ENCODE results near the gene BAZ1B.
"Not testable (repeated sequence)": the region's sequence is repeated elsewhere in the genome, so short reads cannot be mapped to it uniquely, and the experiment has no call there.

BAZ1B gene, protein sequence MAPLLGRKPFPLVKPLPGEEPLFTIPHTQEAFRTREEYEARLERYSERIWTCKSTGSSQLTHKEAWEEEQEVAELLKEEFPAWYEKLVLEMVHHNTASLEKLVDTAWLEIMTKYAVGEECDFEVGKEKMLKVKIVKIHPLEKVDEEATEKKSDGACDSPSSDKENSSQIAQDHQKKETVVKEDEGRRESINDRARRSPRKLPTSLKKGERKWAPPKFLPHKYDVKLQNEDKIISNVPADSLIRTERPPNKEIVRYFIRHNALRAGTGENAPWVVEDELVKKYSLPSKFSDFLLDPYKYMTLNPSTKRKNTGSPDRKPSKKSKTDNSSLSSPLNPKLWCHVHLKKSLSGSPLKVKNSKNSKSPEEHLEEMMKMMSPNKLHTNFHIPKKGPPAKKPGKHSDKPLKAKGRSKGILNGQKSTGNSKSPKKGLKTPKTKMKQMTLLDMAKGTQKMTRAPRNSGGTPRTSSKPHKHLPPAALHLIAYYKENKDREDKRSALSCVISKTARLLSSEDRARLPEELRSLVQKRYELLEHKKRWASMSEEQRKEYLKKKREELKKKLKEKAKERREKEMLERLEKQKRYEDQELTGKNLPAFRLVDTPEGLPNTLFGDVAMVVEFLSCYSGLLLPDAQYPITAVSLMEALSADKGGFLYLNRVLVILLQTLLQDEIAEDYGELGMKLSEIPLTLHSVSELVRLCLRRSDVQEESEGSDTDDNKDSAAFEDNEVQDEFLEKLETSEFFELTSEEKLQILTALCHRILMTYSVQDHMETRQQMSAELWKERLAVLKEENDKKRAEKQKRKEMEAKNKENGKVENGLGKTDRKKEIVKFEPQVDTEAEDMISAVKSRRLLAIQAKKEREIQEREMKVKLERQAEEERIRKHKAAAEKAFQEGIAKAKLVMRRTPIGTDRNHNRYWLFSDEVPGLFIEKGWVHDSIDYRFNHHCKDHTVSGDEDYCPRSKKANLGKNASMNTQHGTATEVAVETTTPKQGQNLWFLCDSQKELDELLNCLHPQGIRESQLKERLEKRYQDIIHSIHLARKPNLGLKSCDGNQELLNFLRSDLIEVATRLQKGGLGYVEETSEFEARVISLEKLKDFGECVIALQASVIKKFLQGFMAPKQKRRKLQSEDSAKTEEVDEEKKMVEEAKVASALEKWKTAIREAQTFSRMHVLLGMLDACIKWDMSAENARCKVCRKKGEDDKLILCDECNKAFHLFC (N-terminal part only)

DNA sequence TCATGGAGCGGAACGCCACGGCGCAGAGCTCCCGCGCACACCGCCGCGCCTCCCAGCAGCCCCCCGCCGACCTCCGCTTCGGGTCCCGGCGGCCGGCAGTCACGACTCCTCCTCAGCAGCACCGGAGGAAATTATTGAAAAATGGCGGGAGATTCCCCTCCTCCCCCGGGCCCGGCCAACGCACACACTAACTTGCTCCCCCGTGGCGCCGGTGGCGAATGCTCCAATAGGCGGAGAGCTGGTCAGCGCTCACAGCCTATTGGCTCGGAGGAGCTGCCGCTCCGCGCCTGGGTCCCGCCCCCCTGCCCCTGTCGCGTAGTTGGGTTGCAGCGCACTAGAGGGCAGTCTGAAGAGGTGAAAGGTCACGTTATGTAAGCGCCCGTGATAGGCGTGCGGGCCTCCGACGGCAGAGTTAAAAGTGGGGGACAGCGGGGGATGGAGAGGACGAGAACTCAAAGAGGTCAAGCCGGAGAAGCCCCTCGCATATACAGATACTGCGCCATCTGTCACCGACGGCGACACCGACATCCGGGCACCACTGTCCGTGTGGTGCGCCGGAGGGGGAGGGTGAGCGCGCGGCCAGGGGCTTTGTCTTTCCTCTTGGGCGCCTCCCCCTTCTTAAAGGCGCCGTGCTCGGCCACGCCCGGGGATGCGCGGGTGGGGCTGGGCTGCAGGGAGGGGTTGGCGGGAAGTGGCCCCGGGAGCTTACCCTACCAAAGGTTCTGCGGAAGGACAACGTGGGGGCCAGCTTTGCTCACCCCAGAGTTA lies at the start of gene BAZ1B:
TSS of gene BAZ1B (minus strand) at position 189 of the 768 bp plus-strand sequence. CDS start 360 bp downstream, outside the sequence.
- peak; percentile 95 to 96 for DNase-seq

DNA sequence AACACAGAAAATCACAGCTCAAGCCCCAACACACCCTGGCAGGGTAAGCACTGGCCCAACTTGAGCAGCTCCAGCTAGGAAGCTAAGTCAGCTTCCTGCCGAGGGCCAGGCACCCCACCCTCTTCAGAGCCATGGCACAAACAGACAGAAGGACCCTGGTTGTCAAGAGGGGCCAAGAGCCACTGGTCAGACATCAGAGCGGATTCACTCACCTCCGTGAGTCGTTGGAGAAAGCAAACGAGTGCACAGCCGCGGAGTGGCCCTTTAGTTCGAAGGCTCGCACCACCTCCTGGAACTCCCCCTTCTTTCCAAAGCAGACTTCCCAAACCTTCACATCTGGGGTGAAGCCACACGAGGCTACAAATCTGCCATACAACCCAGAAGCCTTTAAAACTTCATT lies 48.9 kb upstream of the BAZ1B start:
- no peak for DNase-seq

DNA sequence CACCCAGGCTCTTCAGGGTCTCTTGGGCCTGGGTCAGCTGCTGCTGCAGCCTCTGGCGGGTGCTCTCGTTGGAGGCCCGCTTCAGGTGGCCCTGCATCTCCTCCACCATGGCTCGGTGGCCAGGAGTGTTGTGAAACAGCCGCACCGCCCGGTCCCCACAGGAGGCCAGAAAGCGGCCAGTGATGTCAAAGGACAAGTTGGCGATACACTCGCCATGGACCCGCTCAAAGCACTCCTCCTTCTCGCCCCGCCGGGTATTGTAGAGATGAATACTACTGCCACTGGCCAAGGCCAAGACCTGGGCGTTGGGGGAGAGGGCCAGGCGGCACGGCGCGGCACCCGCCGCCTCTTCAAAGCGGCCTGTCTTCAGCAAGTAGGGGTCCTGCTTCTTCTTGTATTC lies 48.4 kb upstream of the BAZ1B start:
- DNase-seq: no peak

DNA sequence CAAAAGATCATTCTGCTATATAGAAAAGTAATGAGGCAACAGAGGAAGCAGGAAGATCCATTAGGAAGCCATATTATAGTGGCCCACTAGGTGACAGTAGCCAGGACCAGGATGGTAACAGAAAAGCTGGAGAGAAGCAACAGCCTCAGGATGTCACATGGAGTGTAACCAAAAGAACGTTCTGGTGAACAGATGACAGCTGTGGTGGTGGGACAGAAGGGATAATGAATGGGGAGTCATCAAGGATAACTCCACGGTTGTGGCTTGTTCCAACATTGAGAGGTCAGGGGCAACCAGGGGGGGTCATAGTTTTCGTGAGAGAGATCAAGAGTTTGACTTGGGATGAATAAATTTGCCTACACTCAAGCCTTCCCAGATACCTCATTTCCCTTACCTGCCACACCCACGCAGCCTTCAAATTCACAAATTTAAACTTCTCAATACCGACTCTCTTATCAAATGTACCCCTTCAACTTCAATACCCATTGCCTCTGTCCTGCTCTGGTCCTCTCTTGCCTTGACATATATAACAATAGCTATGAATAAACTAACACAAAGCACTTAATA lies 47.0 kb upstream of the BAZ1B start:
- DNase-seq: no peak

DNA sequence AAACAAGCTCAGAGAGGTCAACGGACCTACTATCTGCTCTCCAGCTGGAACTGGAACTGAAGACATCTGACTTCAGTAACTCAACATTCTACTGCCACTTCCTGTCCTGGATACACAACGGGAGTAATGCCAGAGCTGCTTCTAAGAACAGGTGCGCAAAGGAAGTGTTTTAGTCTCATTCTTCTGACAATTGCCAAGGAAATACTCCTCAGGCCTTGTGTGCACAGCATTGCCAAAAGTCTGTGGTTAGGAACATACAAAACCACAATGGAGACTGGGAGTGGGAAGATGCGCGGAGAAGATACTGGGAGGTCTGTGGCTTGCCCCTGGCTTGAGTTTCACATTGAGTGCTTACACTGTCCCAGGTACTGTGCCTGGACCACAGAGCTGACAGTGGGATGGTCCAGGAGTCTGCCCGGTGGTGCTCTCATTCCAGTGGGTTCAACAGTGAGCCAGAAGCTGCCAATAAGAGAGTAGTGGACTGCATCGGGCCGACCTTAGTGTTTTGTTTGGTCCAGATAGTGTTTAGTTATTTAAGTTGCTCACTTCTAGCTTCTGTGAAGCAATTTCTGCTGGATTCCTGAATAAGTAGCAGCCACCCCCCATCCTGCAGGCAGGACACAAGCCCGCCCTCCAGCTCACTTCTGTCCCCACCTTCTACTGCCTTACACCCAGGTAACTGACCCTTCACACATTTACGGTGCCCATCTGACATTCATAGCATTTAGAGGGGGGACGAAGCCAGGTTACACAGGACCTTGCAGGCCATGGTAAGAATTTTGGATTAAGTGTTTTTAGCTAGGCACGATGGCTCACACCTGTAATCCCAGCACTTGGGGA lies 46.0 kb upstream of the BAZ1B start:
- DNase-seq: no peak

DNA sequence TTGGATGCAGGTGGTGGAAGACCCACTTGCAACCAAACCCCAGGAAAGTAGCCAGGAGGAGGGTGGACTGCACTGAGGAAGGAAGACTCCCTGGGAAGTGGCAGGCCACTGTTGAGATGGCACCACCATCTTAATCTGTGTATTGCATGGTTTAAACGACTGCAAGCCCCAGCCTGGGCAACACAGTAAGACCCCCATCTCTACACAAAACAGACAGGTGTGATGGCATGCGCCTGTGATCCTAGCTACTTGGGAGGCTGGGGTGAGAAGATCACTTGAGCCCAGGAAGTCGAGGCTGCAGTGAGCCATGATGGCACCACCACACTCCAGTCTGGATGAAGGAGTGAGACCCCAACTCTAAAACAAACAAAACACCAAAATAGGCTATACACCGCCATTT lies 45.0 kb upstream of the BAZ1B start:
- DNase-seq: no peak

DNA sequence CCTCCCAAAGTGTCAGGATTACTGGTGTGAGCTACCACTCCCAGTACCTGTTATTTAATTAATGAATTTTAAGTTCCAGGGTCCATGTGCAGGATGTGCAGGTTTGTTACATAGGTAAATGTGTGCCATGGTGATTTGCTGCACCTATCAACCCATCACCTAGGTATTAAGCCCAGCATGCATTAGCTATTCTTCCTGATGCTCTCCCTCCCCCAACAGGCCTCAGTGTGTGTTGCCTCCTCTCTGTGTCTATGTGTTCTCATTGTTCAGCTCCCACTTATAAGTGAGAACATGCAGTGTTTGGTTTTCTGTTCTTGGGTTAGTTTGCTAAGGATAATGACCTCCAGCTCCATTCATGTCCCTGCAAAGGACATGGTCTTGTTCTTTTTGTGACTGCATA lies 44.3 kb upstream of the BAZ1B start:
- DNase-seq: not testable (repeated sequence)

DNA sequence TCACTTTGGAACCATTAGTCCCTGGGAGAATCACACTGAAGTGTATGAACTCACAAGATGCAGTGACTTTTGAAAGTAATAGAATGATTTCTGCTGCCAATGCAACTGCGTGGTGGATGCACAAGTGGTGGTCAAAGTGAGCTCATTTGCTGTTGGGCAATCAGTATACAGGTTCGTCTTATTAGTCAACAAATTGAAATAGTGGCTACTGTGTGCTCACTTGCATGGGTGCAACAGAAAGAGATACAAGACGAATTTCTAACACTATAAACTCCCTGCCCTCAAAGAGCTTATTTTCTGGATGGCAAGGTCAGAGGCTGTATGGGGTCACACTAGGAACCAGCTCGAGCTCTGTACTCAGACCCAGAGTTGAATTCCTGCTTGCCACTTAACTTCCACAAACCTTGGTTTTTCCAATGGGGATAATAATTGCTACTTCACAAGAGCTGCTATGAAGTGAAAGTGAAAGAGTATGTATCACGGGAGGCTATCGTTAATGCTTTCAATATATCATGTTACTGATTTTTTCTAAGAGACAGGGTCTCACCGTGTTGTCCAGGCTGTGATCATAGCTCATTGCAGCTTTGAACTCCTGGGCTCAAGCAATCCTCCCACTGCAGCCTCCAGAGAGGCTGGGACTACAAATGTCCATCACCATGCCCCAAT lies 43.7 kb upstream of the BAZ1B start:
- no peak for DNase-seq

DNA sequence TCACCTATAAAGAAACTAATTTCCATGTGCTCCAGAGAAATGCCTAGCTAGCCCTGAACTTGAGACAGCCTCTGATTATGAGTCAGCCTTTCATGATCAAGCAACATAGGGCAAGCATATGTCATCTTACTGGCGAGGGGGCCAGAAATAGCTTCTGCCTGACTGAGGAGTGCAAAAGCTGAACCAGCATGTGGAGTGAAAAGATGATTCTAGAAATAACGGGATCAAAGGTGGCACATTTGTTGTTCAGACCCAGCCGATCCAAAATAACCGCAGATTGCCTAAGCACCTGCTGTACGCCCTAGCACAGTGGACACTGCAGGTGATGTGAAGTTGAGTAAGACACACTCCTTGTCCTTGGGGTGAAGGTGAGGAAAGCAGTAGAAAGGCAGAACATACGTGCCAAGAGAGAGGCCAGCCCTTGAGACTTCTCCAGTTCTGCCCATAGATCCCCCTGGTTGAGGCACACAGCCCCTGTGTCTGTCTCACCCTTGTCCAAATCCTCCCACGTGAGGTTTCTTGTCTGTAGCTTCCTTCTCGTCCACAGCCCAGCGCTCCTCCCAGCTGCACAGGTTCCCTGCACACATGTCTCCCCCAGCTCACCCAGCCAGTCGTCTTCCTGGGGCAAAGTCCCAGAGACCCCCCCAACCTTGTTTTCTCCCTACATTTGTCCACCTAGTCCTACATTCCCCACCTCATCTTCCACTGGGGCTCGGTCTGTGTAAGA lies 38.2 kb upstream of the BAZ1B start:
- DNase-seq: no peak

DNA sequence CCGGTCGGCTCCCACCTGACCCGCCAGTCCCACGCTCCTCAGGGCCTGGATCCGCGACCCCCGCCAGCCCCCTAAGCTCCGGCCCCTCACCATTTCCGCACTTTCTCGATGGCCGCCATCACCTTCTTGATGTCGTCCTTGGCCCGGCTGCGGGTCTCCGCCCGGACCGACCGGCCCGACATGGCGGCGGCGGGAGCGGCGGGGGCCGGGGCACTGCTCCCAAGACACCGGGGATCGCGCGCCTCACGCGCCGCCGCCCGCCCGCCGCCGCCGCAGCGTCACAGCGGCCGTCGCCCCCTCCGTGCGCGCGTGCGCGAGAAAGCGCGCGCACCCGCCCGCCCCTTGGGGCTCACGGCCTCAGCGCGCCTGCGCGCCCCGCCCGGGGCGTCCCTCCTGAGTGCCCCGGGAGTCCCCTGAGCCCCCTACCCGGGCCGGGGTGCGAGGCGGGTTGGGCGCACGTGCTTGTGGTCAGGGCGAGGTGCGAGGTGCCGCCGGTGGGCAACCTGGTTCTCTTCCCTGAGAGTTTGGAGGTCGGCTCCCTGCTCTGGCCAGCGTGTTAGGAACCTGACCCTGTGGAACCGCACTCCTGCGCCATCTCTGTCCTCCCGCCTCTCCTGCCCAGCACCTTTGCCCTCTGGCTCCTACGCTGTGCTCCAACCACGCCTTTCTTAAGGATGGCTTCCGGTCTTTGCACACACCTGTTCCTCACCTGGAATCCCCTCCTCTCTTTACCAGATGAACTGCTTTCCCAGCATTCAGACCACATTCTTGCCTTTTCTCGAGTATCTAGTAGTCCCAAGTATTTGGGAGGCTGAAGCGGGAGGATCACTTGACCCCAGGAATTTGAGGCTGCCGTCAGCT lies 35.5 kb upstream of the BAZ1B start, which contains the start of gene BCL7B:
TSS of gene BCL7B (minus strand) at position 294 of the 861 bp plus-strand sequence. CDS start at position 182, 112 bp downstream.
- DNase-seq: peak; percentile 38 to 45

DNA sequence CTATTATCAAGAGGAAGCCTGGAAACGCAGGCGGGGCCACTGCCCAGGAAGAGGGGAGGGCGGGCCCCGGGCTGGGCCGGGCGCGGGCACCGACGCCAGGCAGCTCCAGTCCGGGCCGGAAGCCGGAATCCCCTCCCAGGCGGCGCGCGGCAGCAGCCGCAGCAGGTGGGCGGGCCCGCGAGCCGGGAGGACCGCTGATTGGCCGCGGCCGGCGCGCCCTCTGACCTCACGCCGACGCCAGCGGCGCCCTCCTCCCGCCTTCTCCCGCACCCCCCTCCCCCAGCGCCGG lies 35.0 kb upstream of the BAZ1B start:
- DNase-seq: peak; percentile 92 to 93

DNA sequence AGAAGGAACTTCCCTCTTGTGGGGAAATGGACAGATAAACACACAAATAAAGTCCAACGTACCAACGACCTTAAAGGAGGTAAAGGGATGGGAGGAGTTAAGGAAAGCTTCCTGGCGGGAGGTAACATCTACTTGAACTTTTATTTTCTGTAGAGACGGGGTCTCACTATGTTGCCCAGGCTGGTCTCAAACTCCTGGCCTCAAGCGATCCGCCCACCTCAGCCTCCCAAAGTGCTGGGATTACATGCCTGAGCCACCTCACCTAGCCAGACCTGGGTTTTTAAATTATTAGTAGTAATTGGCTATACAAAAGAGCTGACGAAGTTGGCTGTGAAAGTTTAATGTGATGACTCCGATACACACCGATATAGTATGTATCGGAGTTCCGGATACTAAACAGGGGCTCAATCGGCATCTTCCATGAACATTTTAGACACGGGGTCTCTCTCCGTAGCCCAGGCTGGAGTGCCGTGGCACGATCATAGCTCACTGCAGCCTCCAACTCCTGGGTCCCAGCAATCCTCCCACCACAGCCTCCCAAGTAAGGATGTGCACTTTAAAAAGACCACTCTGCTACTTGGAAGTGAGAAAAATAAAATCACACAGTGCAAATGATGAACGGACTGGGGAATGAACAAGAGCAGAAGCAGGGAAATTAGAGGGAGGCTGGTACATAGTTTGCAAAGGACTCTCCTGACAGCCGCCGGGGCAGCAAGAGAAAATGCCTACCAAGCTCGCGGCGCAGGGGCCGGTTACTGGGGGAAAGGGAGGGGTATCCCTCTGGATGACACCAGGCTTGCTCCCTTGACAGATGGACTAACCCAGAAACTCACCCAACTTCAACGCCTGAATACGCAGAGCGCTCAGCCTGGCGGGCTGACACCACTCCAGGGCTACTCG lies 34.4 kb upstream of the BAZ1B start:
- DNase-seq: no peak

DNA sequence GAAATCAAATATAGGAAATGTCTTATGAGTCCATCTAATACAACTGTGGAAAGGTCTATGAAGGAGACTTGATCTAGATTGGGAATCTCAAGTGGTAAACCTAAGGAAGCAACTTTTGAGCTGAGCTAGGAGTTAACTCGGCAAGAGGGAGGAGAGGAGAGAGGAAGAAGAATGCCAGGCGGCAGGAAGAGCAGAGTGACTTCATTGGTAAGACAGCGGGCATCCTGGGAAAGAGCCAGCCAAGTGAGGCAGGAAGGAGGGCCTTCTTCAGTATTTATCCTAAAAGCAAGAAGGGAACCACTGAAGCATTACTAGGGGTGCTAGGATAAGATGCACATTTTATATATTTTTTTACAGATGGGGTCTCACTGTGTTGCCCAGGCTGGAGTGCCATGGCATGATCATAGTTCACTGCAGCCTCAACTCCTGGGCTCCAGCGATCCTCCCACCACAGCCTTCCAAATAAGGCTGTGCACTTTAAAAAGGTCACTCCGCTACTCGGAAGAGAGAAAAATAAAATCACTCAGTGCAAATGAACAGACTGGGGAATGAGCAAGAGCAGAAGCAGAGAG lies 33.4 kb upstream of the BAZ1B start:
- no peak for DNase-seq

DNA sequence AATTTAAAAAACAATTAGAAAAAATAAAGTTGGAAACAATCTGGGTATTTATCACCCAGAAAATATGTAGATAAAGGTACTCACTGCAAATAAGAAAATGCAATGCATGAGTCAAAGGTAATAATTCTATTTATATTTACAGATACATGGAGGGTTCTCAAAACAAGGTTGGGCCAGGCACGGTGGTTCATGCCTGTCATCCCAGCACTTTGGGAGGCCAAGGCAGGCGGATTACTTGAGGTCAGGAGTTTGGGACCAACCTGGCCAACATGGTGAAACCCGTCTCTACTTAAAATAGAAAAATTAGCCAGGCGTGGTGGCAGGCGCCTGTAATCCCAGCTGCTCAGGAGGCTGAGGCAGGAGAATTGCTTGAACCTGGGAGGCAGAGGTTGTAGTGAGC lies 28.0 kb upstream of the BAZ1B start:
- not testable (repeated sequence) for DNase-seq

DNA sequence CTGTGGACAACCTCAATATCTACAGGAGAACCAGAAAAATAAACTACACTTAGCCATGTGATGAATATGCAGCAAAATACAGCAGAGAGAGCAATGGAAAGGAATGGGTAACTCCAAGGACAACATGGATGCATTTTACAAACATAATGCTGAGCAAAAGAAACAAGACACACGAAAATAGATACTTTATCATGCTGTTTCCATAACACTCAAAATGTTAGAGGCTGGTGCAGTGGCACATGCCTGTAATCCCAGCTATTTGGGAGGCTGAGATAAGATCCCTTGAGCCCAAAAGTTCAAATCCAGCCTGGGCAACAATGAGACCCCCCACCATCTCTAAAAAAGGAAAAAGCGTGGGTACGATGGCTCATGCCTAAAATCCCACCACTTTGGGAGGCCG lies 27.1 kb upstream of the BAZ1B start:
- no peak for DNase-seq

DNA sequence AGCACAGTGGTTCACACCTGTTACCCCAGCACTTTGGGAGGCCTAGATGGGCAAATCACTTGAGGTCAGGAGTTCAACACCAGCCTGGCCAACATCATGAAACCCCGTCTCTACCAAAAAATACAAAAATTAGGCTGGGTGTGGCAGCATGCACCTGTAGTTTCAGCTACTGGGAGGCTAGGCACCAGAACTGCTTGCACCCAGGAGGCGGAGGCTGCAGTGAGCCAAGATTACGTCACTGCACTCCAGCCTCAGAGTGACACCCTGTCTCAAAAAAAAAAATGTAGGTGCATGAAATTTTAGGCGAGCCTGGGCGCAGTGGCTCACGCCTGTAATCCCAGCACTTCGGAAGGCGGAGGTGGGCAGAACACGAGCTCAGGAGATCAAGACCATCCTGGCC lies 25.7 kb upstream of the BAZ1B start:
- DNase-seq: no peak

DNA sequence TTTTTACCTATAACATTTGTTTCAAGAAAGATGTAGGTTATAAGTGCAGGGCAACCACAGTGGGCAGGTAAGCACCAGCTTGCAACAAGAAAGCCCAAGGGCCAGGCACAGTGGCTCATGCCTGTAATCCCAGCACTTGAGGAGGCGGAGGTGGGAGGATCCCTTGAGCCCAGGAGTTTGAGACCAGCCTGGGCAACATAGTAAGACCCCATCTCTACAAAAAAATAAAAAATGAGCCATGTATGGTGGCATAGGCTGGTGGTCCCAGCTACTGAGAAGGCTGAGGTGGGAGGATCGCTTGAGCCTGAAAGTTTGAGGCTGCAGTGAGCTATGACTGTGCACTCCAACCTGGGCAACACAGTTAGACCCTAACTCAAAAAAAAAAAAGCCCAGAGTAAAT lies 22.6 kb upstream of the BAZ1B start:
- no peak for DNase-seq
